Panc1 (cell line): ENCODE data around the gene HSPB7. TPM values are rescaled to one million over a fixed set of nuclear protein-coding genes. Genes with fewer than 3 reads are reported as not detected.

Experiments
- ATAC-seq: fragments of 200-7000 bp; cut with Tn5 transposase; 2 replicates; pipeline ENCODE4 v1.9.1; 2020; ENCODE audit warnings: mild to moderate bottlenecking, moderate library complexity
- BruUV-seq: library from RNA; stranded (reverse); fragments of 400-500 nt; replicated peaks from 2 replicates; lab custom pipeline; 2021; lab: Mats Ljungman, UMichigan
- CTCF ChIA-PET: fragments of 300-600 bp; sonication (Branson Sonifier 250); formaldehyde crosslinking; loops from one replicate; lab custom pipeline; 2022; ENCODE audit warnings: antibody characterized with exemption; lab: Charles Lee
- POLR2A ChIA-PET: fragments of 300-600 bp; sonication (Branson Sonifier 250); formaldehyde crosslinking; loops from one replicate; lab custom pipeline; 2022; ENCODE audit warnings: antibody characterized with exemption; lab: Charles Lee
- DNase-seq: peaks from one replicate; pipeline ENCODE4 v3.0.0-alpha.2; 2010; ENCODE audit warnings: low read depth, low spot score
- H3K27ac ChIP-seq: 2 replicates; pipeline ENCODE4 v1.5.1; 2011; ENCODE audit warnings: mild to moderate bottlenecking, low read length, inconsistent platforms
- H3K27me3 ChIP-seq: fragments of 200-500 bp; sonication (Bioruptor generic); 2 replicates; pipeline ENCODE4 v1.6.0; 2014; ENCODE audit warnings: low read length, inconsistent platforms; ENCODE audit not compliant: control insufficient read depth, insufficient read depth
- H3K36me3 ChIP-seq: fragments of 200-500 bp; sonication (Bioruptor generic); 2 replicates; pipeline ENCODE4 v1.5.1; 2014; ENCODE audit warnings: inconsistent platforms, mild to moderate bottlenecking, low read length, moderate library complexity; ENCODE audit not compliant: control insufficient read depth, insufficient read depth
- H3K4me1 ChIP-seq: 2 replicates; pipeline ENCODE4 v1.5.1; 2011; ENCODE audit warnings: inconsistent platforms, mild to moderate bottlenecking, low read length, moderate library complexity; ENCODE audit not compliant: control insufficient read depth, insufficient read depth
- H3K4me3 ChIP-seq, 2 experiments: 2 replicates each; pipeline ENCODE4 v1.5.1; 2011 to 2012; ENCODE audit warnings: low read depth in 2 of 2, low read length in 2 of 2, mild to moderate bottlenecking in 2 of 2, inconsistent platforms in 1 of 2, moderate library complexity in 1 of 2
- H3K9me3 ChIP-seq: fragments of 200-500 bp; sonication (Bioruptor generic); 2 replicates; pipeline ENCODE4 v1.5.1; 2014; ENCODE audit warnings: low read depth, mild to moderate bottlenecking, inconsistent platforms, low read length, moderate library complexity; ENCODE audit not compliant: control insufficient read depth, insufficient read depth
- CTCF ChIP-seq: fragments of 450-650 bp; IDR thresholded peaks from 2 replicates; pipeline ENCODE4 v1.5.1; 2017; ENCODE audit warnings: mild to moderate bottlenecking
- POLR2AphosphoS5 ChIP-seq: IDR thresholded peaks from 2 replicates; pipeline ENCODE4 v1.6.1; 2012; ENCODE audit warnings: mild to moderate bottlenecking, low read depth, low read length, moderate library complexity
- REST ChIP-seq, 2 experiments: IDR thresholded peaks; 2 replicates each; pipeline ENCODE4 v1.6.1; 2011 to 2012; ENCODE audit warnings: low read depth in 2 of 2, control low read depth in 1 of 2, low read length in 1 of 2, mild to moderate bottlenecking in 1 of 2, moderate library complexity in 1 of 2; ENCODE audit not compliant: insufficient read depth in 1 of 2
- SIN3A ChIP-seq: IDR thresholded peaks from 2 replicates; pipeline ENCODE4 v1.6.1; 2012; ENCODE audit warnings: low read depth, mild to moderate bottlenecking, low read length, moderate library complexity, borderline replicate concordance; ENCODE audit not compliant: insufficient read depth
- TCF7L2 ChIP-seq: IDR thresholded peaks from 2 replicates; pipeline ENCODE4 v1.6.1; 2011; ENCODE audit warnings: mild to moderate bottlenecking, low read depth, low read length, inconsistent platforms
- in situ Hi-C: cut with HindIII; loops from 2 replicates; pipeline ENCODE4 v1.10.0; 2016; ENCODE audit warnings: low sequenced_read_pairs, low pct_unique_long_range_greater_than_20kb
- intact Hi-C: fragments of 100-400 bp; cut with micrococcal nuclease; formaldehyde crosslinking; loops from one replicate; pipeline ENCODE4 v1.10.0; 2022; ENCODE audit not compliant: unreplicated experiment
- total RNA-seq: library from RNA; stranded (reverse); gene quantifications from one replicate; pipeline ENCODE4 v1.2.1, GENCODE V29; 2021; ENCODE audit not compliant: unreplicated experiment

HSPB7 gene
- total RNA-seq, 1 experiment from 2014 or later = 0.10 TPM

GRCh38 chr1:16015960-16016901 is 1.6 kb downstream of the HSPB7 start:
- Histone ChIP-seq H3K36me3 (no peaks in the 10 kb centered on the region), H3K27me3 (no peaks in the 10 kb centered on the region), H3K4me1 (peaks cover 38% of the 10 kb centered on the region), H3K27ac (no peak overlapping the region), H3K4me3 (no peak overlapping the region), H3K9me3 (no peaks in the 10 kb centered on the region)
- BruUV-seq = no TSS peak
- CTCF ChIA-PET = interaction anchor here (0.6 kb wide), 1 partner anchor 10 kb away, joined by 3 read pairs; no protein-coding TSS in a partner anchor
- ATAC-seq (no peak), DNase-seq (no peak)
- POLR2A ChIA-PET = interaction anchor here (0.5 kb wide), 2 partner anchors 129 to 165 kb away, joined by 3 to 7 read pairs; no protein-coding TSS in a partner anchor
- intact Hi-C loops (no loop called here), in situ Hi-C loops (no loop called here)
- no peak for TF ChIP-seq POLR2AphosphoS5
- TF ChIP-seq SIN3A = no peak
- TF ChIP-seq CTCF = no peak
- TF ChIP-seq REST (IDR thresholded peaks at IDR 0.05; ENCODE audit: insufficient read depth in 1 of 2, low read depth in 2 of 2, low read length in 1 of 2) = no peak
- TF ChIP-seq TCF7L2 = no peak

- Histone ChIP-seq H3K27me3 (no peaks in the 10 kb centered on the region), H3K27ac (no peak overlapping the region), H3K9me3 (no peaks in the 10 kb centered on the region), H3K4me3 (no peak overlapping the region), H3K36me3 (no peaks in the 10 kb centered on the region), H3K4me1 (peaks cover 38% of the 10 kb centered on the region)
- no peak for DNase-seq
- ChIA-PET POLR2A (no interaction called here), CTCF (no interaction called here)
- intact Hi-C loops = no loop called here
- in situ Hi-C loops = no loop called here
- ATAC-seq = no peak
- BruUV-seq = no TSS peak
- no peak for TF ChIP-seq REST (IDR thresholded peaks at IDR 0.05; ENCODE audit: insufficient read depth in 1 of 2, low read depth in 2 of 2, low read length in 1 of 2)
- no peak for TF ChIP-seq SIN3A
- TF ChIP-seq TCF7L2 = no peak
- TF ChIP-seq CTCF = no peak
Observed at GRCh38 chr1:16015491-16015890, 2.4 kb downstream of the HSPB7 start.
